Keratinocyte (primary cell): ENCODE results near the gene TMEM132E. TPM values are rescaled to one million over a fixed set of nuclear protein-coding genes. Genes with fewer than 3 reads are reported as not detected.

ENCODE experiments used
- DNase-seq: peaks from one replicate; pipeline ENCODE4 v3.0.0-alpha.2; 2011; ENCODE audit warnings: low read depth, missing footprints, low spot score
- FAIRE-seq: peaks from 2 replicates; lab custom pipeline; 2011; peaks lifted over from hg19 to GRCh38; lab: Jason Lieb, UNC
- H2AFZ ChIP-seq: 2 replicates; pipeline ENCODE4 v1.6.0; 2012; ENCODE audit warnings: low read length, control low read depth, inconsistent platforms; ENCODE audit not compliant: control insufficient read depth
- H3K27ac ChIP-seq: 2 replicates; pipeline ENCODE4 v1.5.1; 2011; ENCODE audit warnings: low read length; ENCODE audit not compliant: control insufficient read depth, insufficient read depth
- H3K27me3 ChIP-seq: 3 replicates; pipeline ENCODE4 v1.6.0; 2011; ENCODE audit warnings: low read length; ENCODE audit not compliant: control insufficient read depth, insufficient read depth; ENCODE audit errors: extremely low read depth
- H3K36me3 ChIP-seq, 2 experiments: 2 replicates in 1 of 2; 3 replicates in 1 of 2; pipeline ENCODE4 v1.5.1; 2011; ENCODE audit warnings: low read length in 2 of 2, mild to moderate bottlenecking in 1 of 2; ENCODE audit not compliant: control insufficient read depth in 2 of 2, insufficient read depth in 2 of 2; ENCODE audit errors: extremely low read depth in 1 of 2
- H3K4me1 ChIP-seq: 3 replicates; pipeline ENCODE4 v1.5.1; 2011; ENCODE audit warnings: low read length; ENCODE audit not compliant: control insufficient read depth, insufficient read depth; ENCODE audit errors: extremely low read depth
- H3K4me2 ChIP-seq: 3 replicates; pipeline ENCODE4 v1.6.0; 2011; ENCODE audit warnings: low read depth, low read length; ENCODE audit not compliant: control insufficient read depth, insufficient read depth; ENCODE audit errors: extremely low read depth
- H3K4me3 ChIP-seq, 3 experiments: fragments of 200-600 bp in 1 of 3; sonication (generic) in 1 of 3; 2 replicates in 2 of 3; 3 replicates in 1 of 3; pipeline ENCODE4 v1.5.1; 2011 to 2016; ENCODE audit warnings: low read length in 3 of 3, mild to moderate bottlenecking in 3 of 3, control low read depth in 2 of 3, inconsistent platforms in 1 of 3, low read depth in 1 of 3, mixed read lengths in 1 of 3, mixed run types in 1 of 3, moderate library complexity in 1 of 3; ENCODE audit not compliant: control insufficient read depth in 2 of 3, insufficient read depth in 2 of 3; ENCODE audit errors: extremely low read depth in 1 of 3
- H3K79me2 ChIP-seq: 2 replicates; pipeline ENCODE4 v1.6.0; 2012; ENCODE audit warnings: low read length; ENCODE audit not compliant: control insufficient read depth, insufficient read depth
- H3K9ac ChIP-seq: 3 replicates; pipeline ENCODE4 v1.6.0; 2011; ENCODE audit warnings: low read length; ENCODE audit not compliant: control insufficient read depth, insufficient read depth; ENCODE audit errors: extremely low read depth
- H3K9me1 ChIP-seq: 3 replicates; pipeline ENCODE4 v1.6.0; 2011; ENCODE audit warnings: low read length; ENCODE audit not compliant: control insufficient read depth, insufficient read depth; ENCODE audit errors: extremely low read depth
- H3K9me3 ChIP-seq: 2 replicates; pipeline ENCODE4 v1.5.1; 2012; ENCODE audit warnings: low read depth, low read length; ENCODE audit not compliant: control insufficient read depth
- H4K20me1 ChIP-seq: 3 replicates; pipeline ENCODE4 v1.6.0; 2011; ENCODE audit warnings: low read length; ENCODE audit not compliant: control insufficient read depth, insufficient read depth; ENCODE audit errors: extremely low read depth
- CTCF ChIP-seq, 3 experiments: IDR thresholded peaks in 1 of 3; conservative IDR thresholded peaks in 1 of 3; optimal IDR thresholded peaks in 1 of 3; 2 replicates in 2 of 3; 3 replicates in 1 of 3; pipeline versions ENCODE3 to v1.5.1; 2011; ENCODE audit warnings: low read length in 3 of 3, mild to moderate bottlenecking in 3 of 3, moderate library complexity in 2 of 3, control low read depth in 1 of 3, inconsistent platforms in 1 of 3; ENCODE audit not compliant: insufficient read depth in 2 of 3; ENCODE audit errors: extremely low read depth in 1 of 3
- EZH2 ChIP-seq: IDR thresholded peaks from one replicate; pipeline ENCODE4 v1.6.1; 2012; ENCODE audit warnings: inconsistent platforms, mild to moderate bottlenecking, low read length, moderate library complexity
- dilution Hi-C: fragments of 300-500 bp; cut with MboI; formaldehyde crosslinking; loops from one replicate; pipeline ENCODE4 v1.7.0; 2020; ENCODE audit warnings: low sequenced_read_pairs; ENCODE audit not compliant: extremely low pct_ligation_motif_present
- polyA plus RNA-seq, 5 experiments: library from polyadenylated mRNA; depleted of rRNA in 3 of 5; stranded (reverse) in 3 of 5; stranded (forward) in 1 of 5; unstranded in 1 of 5; fragments of >200 nt; gene quantifications; 1 replicate in 1 of 5; 2 replicates in 3 of 5; 3 replicates in 1 of 5; pipeline versions ENCODE4 v1.2.1 to v1.2.3, GENCODE V29; 2011 to 2012; ENCODE audit warnings: missing spikeins in 2 of 5, low read depth in 1 of 5, low replicate concordance in 1 of 5

The TMEM132E gene
- polyA plus RNA-seq, 1 donor (not counting 4 experiments of a cell fraction or from before 2014, with no cell fraction given), result not detected

GRCh38 chr17:34571428-34572130 is 7.8 kb upstream of the TMEM132E start:
- Histone ChIP-seq H2AFZ (no peak overlapping the region), H3K79me2 (no peaks in the 10 kb centered on the region), H3K36me3 (no peaks in the 10 kb centered on the region), H3K27ac (no peak overlapping the region), H3K9me1 (no peaks in the 10 kb centered on the region), H3K9ac (no peak overlapping the region), H3K4me1 (no peaks in the 10 kb centered on the region), H4K20me1 (no peaks in the 10 kb centered on the region), H3K27me3 (peaks cover 6% of the 10 kb centered on the region), H3K4me2 (no peak overlapping the region), H3K4me3 (no peak overlapping the region), H3K9me3 (no peaks in the 10 kb centered on the region)
- TF ChIP-seq EZH2 (no peak), CTCF (optimal IDR thresholded peaks at IDR 0.05 in 1 of 3, IDR thresholded peaks at IDR 0.05 in 1 of 3, conservative IDR thresholded peaks at IDR 0.05 in 1 of 3; ENCODE audit: extremely low read depth in 1 of 3, insufficient read depth in 2 of 3, low read length in 3 of 3) (no peak)
- dilution Hi-C loops, result loop anchor here (5.0 kb wide), 1 partner anchor 61 kb away; no protein-coding TSS in a partner anchor
- FAIRE-seq (no peak), DNase-seq (no peak)

GRCh38 chr17:34572483-34572882 is 6.9 kb upstream of the TMEM132E start:
- Histone ChIP-seq H3K36me3 (no peaks in the 10 kb centered on the region), H4K20me1 (no peaks in the 10 kb centered on the region), H3K27me3 (peaks cover 12% of the 10 kb centered on the region), H3K9me3 (no peaks in the 10 kb centered on the region), H3K9ac (no peak overlapping the region), H3K79me2 (no peaks in the 10 kb centered on the region), H3K4me1 (no peaks in the 10 kb centered on the region), H3K4me3 (no peak overlapping the region), H3K9me1 (no peaks in the 10 kb centered on the region), H3K27ac (no peak overlapping the region), H3K4me2 (no peak overlapping the region), H2AFZ (no peak overlapping the region)
- no peak for TF ChIP-seq EZH2
- no peak for TF ChIP-seq CTCF (optimal IDR thresholded peaks at IDR 0.05 in 1 of 3, IDR thresholded peaks at IDR 0.05 in 1 of 3, conservative IDR thresholded peaks at IDR 0.05 in 1 of 3; ENCODE audit: extremely low read depth in 1 of 3, insufficient read depth in 2 of 3, low read length in 3 of 3)
- DNase-seq (no peak), FAIRE-seq (no peak)
- dilution Hi-C loops, result loop anchor here (5.0 kb wide), 1 partner anchor 60 kb away; no protein-coding TSS in a partner anchor
